Left ventricle myocardium superior (tissue), 1 donor: Measurements from ENCODE around the gene IL4R. TPM values are rescaled to one million over a fixed set of nuclear protein-coding genes. Genes with fewer than 3 reads are reported as not detected.
"Not testable (repeated sequence)": the region's sequence is repeated elsewhere in the genome, so short reads cannot be mapped to it uniquely, and the experiment has no call there.

Source experiments
- ATAC-seq: fragments of 200-7000 bp; cut with Tn5 transposase; one replicate; pipeline ENCODE4 v1.9.1; 2020; ENCODE audit warnings: mild to moderate bottlenecking, moderate library complexity
- DNase-seq: peaks from one replicate; pipeline ENCODE4 v3.0.0-alpha.2; 2020
- intact Hi-C: fragments of 100-400 bp; cut with micrococcal nuclease; formaldehyde crosslinking; loops from one replicate; pipeline ENCODE4 v1.11.0; 2022
- total RNA-seq: library from RNA; stranded (reverse); fragmentation: NEBNext Ultra II Directional; extraction: Animal tissue kit (Norgen Biotek cat#: 25700); gene quantifications from one replicate; pipeline ENCODE4 v1.2.1, GENCODE V29; 2021
- donor health status: DM: no; HTN: yes; CAD: no; lungs with severe emphysema.

The IL4R gene
- total RNA-seq, 1 donor from 2014 or later, result 9.8 TPM

GRCh38 chr16:27409958-27410357 lies 96.2 kb downstream of the IL4R start:
- DNase-seq, intact Hi-C loops, ATAC-seq: not testable (repeated sequence)

GRCh38 chr16:27410761-27411160 lies 97.0 kb downstream of the IL4R start:
- ATAC-seq, result no peak
- no peak for DNase-seq
- intact Hi-C loops, result no loop called here

- intact Hi-C loops, result no loop called here
- DNase-seq, result no peak
- no peak for ATAC-seq
Observed at GRCh38 chr16:27413956-27414355, 100.2 kb downstream of the IL4R start.

Other genes starting within 250 kb of the IL4R start
- not detected for gene C16orf82, start 247.0 kb upstream of the IL4R start, total RNA-seq
- 3.7 TPM for gene KDM8, start 110.4 kb upstream of the IL4R start, total RNA-seq
- 34.2 TPM for gene NSMCE1, start 45.2 kb upstream of the IL4R start, total RNA-seq
- gene IL21R, start 88.2 kb downstream of the IL4R start, total RNA-seq, result 0.07 TPM
- gene GTF3C1, start 235.9 kb downstream of the IL4R start, total RNA-seq, result 56.4 TPM
- gene KATNIP, start 236.2 kb downstream of the IL4R start, total RNA-seq, result 12.7 TPM